HG03575 (cell line): ENCODE measurements around the gene IDH2.
"Not testable (repeated sequence)": the region's sequence is repeated elsewhere in the genome, so short reads cannot be mapped to it uniquely, and the experiment has no call there.

ENCODE experiments used
- ATAC-seq: cut with Tn5 transposase; IDR thresholded peaks from one replicate; pipeline ENCODE4 v1.9.1; 2021; ENCODE audit not compliant: unreplicated experiment, insufficient number of reproducible peaks, low FRiP score; ENCODE audit errors: extremely low read depth

Gene IDH2

DNA sequence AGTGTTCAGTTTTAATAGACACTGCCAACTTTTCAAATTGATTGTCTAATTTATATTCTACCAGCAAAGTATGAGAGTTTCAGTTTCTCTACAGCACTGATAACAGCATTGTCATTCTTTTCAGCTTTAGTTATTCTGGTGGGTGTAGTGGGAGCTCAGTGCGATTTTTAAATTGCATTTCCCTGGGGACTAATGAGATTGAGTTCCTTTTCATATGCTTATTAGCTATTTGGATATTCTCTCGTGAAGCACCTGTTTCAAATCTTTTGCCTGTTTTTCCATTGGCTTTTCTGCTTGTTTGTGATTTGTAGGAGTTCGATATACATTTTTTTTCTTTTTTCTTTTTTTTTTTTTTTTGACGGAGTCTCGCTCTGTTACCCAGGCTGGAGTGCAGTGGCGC lies 18.8 kb upstream of the IDH2 start:
- no peak for ATAC-seq

DNA sequence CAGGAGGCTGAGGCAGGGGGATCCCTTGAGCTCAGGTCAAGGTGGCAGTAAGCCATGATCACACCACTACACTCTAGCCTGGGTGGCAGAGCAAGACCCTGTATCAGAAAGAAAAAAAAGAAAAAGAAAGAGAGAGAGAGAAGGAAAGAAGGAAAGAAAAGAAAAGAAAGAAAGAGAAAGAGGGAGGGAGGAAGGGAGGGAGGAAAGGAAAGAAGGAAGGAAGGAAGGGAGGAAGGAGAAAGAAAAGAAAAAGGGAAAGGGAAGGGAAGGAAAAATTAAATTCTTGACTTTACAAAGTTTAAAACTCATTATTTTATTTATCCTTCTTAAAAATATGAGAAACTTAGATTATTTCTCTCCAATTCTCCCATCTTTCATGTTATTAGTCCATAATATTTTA lies 17.1 kb upstream of the IDH2 start:
- no peak for ATAC-seq

DNA sequence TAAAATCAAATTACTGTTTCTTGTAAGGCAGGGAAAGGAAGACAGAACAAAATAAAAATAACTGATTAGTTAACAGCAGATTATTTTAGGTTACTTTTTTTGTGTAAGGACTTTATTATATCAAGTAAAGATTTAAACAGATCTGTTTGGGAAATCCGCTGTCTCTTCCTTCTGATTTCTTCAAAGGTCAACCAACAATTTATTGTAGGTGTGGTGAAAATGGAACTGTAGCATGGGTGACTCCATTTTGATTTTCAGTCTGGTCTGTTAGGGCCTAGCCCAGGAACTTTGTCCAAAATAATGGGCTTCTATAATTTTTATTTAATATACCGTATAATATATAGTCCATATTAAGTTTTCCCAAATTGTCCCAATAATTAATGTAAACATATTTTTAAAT lies 13.5 kb upstream of the IDH2 start:
- no peak for ATAC-seq

DNA sequence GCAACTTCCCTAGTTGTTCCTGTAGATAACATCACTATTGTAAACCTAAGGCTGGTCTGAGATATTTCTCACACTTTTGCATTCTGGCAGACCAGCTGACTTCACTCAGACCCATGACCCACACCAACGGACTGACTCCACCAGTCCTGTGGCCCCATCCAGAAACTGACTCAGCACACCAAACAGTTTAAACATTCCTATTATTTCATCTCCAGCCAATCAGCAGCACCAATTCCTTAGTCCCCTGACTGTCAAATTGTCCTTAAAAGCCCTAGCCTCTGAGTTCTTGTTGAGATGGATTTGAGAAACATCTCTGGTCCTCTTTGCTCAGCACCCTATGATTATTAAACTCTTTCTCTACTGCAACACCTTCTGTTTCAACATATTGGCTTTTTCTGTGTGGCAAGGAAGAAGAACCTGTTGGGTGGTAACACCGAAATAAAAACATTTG lies 12.2 kb upstream of the IDH2 start:
- ATAC-seq, result no peak

DNA sequence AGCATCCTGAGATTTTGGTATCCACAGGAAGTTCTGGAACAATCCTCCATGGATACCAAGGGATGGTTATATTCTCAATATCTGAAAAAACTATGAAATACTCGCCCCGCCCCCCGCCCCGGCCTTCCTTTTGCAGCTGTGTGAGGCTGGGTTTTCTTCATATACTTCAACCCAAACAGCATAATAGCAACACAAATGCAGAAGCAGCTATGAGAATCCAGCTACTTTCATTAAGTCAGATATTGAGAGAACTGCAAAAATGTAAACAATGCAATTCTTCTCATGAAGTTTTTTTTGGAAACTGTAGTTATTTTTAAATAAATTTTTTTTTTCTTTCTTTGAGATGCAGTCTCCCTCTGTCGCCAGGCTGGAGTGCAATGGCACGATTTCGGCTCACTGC lies 10.9 kb upstream of the IDH2 start:
- no peak for ATAC-seq

DNA sequence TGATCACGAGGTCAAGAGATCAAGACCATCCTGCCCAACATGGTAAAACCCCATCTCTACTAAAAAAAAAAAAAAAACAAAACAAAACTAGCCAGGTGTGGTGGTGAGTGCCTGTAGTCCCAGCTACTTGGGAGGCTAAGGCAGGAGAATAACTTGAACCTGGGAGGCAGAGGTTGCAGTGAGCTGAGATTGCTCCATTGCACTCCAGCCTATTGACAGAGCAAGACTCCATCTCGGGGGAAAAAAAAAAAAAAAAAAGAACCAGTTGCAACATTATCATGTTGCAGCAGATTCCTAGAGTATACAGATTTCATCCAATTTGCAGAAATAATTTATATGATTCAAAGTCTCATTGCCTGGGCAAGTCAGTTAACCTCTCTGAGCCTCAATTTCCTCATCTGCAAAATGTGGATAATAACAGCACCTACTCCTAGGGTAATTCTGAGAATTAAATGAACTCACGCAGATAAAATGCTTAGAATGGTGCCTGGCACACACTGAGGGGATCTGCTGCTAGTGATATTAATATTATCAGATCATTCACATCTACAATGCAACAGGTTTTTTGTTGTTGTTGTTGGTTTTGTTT lies 7.0 kb upstream of the IDH2 start:
- not testable (repeated sequence) for ATAC-seq

DNA sequence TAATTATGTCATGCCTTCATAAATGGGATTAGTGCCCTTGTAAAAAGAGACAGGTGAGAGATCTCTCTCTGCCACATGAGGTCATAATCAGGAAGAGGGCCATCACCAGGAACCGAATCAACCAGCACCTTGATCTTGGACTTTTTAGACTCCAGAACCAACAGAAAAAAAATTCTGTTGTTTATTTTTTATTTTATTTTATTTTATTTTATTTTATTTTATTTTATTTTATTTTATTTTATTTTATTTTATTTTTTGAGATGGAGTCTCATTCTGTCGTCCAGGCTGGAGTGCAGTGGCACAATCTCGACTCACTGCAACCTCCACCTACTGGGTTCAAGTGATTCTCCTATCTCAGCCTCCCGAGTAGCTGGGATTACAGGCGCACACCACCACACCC lies 5.8 kb upstream of the IDH2 start:
- not testable (repeated sequence) for ATAC-seq

DNA sequence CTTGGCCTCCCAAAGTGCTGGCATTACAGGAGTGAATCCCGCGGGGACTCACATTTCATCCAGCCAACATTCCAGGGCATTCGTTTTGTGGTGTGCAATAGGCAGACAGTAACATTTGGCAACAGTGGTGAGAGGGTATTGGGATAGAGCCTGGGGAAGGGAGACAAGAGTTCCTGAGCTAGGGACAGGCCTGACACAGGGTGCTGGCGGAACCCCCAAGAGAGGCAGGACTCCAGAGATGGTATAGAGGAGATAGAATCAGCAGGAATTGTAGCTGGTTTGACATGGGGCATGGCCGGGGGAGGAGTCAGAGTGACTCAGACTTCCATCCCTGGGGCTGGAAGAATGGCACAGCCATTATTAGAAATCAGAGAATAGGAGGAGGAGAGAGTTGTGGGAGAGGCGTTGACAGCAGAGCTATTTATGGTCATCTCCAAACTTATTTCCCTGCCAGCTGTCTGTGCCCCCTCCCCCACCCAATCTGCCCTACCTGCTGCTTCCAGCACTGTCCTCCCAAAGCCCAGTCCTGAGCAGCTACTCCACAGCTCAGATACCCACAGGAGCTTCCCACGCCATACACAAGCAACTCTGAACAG lies 4.4 kb upstream of the IDH2 start:
- ATAC-seq, result no peak

DNA sequence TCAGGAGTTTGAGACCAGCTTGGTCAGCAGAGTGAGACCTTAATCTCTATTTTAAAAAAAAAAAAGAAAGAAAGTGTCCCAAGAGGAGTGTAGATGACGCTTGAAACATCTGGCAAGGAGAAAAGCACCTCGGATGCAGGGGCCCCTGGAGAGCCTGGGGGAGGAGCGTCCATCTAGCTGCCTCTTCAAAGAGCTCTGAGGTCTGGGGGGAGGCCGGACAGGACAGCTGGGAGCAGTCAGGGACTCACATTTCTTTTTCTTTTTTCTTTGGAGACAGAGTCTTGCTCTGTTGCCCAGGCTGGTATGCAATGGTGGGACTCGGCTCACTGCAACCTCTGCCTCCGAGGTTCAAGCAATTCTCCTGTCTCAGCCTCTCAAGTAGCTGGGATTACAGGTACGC lies 3.3 kb upstream of the IDH2 start:
- ATAC-seq, result no peak

DNA sequence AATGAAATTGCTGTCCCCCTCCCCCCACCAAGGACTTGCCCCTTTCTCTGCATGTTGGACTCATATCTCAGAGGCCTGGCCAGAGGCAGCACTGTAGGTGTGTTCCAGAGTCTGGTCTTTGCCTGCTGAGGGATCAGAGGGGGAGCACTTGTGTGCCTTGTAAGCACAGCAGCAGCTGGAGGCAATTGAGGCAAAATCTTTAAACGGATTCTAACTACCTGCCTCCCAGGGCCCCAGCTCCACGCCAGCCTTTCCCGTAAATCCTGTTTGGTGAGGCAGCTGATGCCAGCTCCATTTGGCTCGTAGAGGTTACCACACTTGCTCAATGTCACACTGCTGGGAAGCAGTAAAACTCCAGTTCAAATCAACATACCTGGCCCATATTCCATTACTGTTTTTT lies 2.3 kb upstream of the IDH2 start:
- no peak for ATAC-seq

DNA sequence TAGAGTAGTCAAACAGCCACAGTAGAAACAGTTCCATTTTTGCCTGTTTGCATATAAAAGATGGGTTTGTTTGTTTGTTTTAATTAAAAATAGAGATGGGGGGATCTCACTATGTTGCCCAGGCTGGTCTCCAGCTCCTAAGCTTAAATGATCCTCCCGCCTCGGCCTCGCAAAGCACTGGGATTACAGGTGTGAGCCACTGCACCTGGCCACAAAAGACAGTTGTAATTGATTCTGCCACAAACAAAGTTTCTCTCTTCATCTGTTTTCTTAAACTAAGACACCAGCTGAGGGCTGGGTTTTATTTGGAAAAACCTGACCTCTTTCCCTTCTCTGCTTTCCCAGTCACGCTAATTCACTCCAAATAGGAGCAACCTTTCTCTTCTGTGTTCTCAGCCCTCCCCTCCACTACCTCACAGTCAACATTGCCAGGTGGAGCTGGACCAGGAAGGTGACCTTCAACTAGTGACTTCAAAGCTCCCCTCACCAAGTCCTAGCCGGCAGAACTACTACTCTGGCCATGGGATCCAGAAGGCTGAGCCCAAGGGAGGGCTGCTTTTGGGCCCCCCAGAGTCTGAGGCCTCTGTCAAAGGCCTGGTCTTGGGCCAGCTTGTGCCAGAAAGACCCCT lies 1.5 kb upstream of the IDH2 start:
- no peak for ATAC-seq

DNA sequence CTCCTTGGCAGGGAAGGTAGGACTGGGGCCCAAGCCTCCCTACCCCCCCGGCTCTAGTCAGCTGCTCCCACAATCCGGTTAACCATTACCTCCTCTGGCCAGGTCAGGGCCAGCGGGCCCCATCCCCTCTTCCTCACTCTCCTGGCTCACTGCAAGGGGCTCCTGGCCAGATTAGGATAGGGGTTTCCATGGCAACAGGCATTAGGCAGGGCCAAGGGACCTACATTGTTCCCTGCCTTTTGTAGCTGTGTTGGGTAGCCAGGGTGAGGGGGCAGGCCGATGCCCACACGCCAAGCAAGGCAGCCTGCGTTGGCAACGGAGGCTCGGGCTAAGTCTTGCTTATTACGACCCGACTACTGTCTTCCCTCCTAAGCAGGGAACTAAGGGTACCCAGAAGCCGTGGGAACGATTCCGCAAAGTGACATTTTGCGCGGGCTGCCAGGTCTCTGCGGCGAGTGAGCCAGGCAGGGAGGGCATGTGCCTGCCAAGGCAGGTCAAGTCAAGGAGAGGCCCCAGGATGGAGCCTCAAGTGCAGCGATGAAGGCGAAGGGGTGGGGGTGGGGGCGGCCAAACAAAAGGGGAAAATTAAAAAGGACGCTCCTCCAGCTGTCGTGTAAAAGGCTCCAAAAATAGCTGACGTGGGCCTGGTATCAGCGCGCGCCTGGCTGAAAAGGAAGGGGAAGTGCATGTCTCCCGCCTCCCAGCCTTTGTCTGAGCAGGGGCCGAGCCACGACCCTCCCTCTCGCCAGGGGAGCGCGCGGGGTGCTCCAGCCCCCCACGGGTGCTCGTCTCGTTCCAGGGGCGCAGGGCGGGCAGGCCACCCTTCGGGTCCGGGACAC lies 919 bp downstream of the IDH2 start:
- ATAC-seq, result no peak

DNA sequence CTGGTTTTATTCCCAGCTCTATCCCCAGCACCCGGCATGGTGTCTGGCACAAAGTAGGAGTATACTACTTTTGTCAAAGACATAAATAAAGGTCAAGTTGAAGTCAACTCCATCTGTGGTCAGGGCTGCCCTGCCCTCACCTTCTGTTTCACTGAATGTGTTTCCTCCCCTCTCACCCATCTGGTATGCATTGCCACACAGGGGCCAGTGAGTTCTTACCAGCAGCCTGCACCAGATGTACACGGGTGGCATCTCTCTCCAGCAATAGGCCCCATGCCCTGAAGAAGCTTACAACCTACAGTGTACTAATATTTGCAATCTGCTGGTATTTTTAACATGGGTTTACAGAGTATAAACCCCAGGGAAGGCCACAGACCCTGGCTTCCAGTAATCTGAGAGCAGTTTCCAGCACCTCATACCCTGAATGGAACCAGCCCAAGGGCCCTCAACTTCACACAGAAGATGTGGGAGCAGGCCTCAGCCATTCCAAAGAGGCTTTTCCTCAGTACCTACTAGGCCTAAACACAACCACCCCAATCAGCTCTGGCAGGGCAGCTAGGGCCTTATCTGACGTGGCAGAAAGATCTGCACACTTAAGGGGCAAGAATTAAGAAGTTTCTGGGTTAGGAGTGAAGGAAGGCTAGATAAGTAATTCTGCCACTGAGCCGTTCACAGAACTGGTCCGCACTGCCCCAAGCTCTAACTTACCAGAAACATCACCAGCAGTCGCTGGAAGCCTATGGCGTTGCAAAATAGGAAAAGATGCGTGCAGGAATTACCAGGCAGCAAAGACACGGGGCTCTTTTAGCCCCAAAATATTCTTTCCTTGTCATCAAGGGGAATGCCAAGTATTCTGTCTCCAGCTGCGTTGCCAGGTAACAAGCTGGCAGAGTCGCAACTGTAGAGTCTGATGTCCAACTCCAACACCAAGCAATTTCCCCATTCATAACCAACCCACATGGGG lies 2.1 kb downstream of the IDH2 start:
- no peak for ATAC-seq

DNA sequence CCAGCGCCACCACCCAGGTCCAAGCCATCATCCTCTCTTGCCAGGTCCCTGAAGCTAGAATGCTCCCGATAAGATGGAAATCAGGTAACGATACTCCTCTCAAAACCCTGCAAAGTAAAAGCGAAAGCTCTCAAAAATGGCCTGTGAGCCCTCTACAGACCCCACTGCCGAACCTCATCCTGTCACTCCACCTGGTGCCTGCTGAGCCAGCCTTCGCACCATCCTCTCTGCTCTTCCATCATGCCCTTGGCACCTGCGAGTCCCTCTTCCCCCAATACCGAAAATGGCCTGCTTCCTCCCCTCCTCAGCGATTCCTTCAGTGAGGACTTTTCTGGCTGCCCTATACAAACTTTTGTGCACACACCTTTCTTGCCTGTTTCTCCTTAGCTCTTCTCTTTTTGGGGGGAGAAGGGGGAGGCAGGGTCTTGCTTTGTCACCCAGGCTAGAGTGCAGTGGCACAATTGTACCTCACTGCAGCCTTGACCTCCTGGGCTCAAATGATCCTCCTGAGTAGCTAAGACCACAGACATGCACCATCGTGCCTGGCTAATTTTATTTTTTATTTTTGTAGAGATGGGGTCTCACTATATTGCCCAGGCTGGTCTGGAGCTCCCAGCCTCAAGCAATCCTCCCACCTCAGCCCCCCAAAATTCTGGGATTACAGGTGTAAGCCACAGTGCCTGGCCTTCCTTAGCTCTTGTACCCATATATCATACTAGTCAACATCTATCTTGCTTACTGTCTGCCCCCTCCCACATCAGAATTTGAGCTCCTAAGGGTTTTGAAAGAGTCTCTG lies 3.0 kb downstream of the IDH2 start:
- ATAC-seq, result no peak

DNA sequence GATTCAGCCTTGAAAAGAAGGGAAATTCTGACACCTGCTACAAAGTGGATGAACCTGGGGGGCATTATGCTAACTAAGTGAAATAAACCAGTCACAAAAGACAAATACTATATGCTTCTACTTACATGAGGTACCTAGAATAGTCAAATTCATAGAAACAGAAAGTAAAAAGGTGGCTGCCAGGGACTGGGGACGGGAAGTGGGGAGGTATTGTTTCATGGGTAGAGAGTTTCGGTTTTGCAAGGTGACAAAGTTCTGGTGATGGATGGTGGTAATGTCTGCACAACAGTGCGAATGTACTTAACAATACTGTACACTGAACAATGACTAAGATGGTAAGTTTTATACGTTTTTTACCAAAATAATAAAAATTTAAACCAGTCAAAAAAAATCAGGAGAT lies 4.8 kb downstream of the IDH2 start:
- peak; percentile 53 for ATAC-seq

DNA sequence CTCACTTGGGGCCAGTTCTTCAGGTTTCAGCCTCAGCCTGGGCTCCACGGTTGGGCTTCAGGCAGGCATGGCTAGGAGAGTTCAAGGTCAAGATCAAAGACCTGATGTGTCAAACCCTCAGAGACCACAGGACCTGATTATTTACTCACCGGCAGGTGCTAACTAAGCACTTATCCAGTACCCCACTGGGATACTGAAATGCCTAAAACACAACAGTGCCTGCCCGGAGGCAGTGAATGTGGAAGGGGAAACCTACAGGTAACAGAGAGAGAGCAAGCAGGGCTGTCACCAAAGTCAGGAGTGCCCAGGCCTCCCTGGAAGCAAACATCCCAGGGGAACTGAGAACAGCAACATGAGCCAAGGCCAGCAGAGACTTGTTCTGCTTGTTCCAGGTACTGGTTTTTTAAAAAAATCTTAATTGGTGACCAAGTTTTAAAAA lies 6.7 kb downstream of the IDH2 start:
- no peak for ATAC-seq

DNA sequence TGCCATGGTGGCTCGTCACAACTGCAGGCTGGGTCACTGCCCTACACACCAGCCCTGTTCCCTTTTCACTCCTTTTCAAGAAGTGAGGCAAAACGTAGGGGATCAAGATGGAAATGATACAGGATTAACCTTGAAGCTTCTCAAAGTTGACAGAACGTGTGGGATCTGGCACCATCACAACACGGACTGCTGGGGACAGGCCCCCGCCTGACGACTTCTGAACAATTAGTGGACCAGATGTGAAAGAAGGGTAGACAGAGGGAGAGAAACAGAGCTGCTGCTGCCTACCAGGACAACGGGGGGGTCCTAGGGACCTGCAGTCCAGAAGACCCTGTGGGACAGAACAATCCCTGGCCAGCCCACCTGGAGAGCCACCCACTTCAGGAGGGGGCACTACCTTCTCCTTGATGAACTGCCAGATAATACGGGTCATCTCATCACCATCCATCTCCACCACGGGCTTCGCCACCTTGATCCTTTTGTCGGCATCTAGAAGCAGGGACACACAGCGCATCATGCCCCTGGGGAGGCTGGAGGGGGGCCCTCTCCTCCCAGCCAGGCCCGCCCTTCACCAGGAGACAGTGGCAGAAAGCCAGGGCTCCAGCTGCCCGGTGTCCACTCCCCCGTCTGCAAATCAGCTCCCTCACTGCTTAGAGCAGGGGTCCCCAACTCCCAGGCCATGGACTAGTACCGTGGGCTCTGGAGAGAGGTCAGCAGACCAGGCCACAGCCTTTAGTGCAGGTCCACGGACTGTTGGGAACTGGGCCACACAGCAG lies 10.9 kb downstream of the IDH2 start:
- no peak for ATAC-seq
